Suprapubic skin (tissue), 4 donors: Measurements from ENCODE around the gene FRMD4A.

ENCODE experiments used
- CTCF ChIP-seq, 2 donors: fragments of 200-600 bp in 1 of 2; fragments of 450-650 bp in 1 of 2; sonication (generic) in 1 of 2; IDR thresholded peaks; one replicate each; pipeline ENCODE4 v1.5.1; 2016 to 2019; ENCODE audit warnings: antibody characterized with exemption in 2 of 2, mild to moderate bottlenecking in 1 of 2, moderate library complexity in 1 of 2
- EP300 ChIP-seq: sonication (generic); formaldehyde crosslinking; IDR thresholded peaks from one replicate; pipeline ENCODE4 v1.6.1; 2017; ENCODE audit warnings: antibody characterized with exemption
- POLR2A ChIP-seq, 2 donors: fragments of 450-650 bp; IDR thresholded peaks; one replicate each; pipeline ENCODE4 v1.6.1; 2017; ENCODE audit warnings: antibody characterized with exemption in 2 of 2, mild to moderate bottlenecking in 2 of 2, moderate library complexity in 2 of 2
- POLR2AphosphoS5 ChIP-seq, 3 donors: sonication (generic); formaldehyde crosslinking; IDR thresholded peaks; one replicate each; pipeline ENCODE4 v1.6.1; 2017; ENCODE audit warnings: antibody characterized with exemption in 3 of 3

GRCh38 chr10:14116837-14117236, 213.9 kb downstream of the FRMD4A start:
- TF ChIP-seq CTCF (IDR thresholded peaks at IDR 0.05) (no peak), POLR2A (IDR thresholded peaks at IDR 0.05) (no peak), EP300 (no peak), POLR2AphosphoS5 (IDR thresholded peaks at IDR 0.05) (no peak)
